ENCODE results near the gene MC3R.
A peak's percentile ranks its signal among the peaks of the same experiment; 100 is the strongest.
"Not testable (repeated sequence)": the region's sequence is repeated elsewhere in the genome, so short reads cannot be mapped to it uniquely, and the experiment has no call there.

Gene MC3R

GRCh38 chr20:56247954-56248782, at the start of gene MC3R:
MC3R (plus strand) TSS chr20:56248732; CDS start chr20:56248844, 112 bp downstream.
- DNase-seq = peak; percentile 38

- DNase-seq = no peak
These were observed 48.1 kb upstream of the MC3R start for GRCh38 chr20:56200456-56200855.

DNA sequence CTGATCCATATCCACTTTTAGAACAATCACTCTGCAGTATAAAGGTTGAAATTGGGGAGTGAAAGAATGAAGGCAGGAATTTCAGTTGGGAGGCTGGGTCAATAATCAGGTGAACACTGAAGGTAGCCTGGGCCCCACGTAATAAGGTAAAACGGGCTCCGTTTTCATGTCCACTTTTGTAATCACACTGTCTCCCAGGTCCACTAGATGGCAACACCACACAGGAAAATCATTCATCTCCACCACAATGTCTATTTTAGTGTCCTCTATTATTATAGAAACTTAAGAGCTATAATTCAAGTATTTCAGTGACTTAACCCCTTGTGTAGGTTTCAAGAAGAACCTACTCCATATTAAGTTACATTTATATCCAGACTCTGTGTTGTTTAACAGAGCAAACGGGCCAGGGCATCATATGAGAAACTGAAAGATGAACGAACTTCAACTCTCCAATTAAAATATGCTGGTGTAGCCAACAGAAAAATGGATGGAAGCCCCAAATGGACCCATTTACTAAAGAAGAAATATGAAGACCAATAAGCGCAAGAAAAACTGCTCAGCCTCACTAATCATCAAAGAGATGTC, 45.9 kb upstream of the MC3R start:
- no peak for DNase-seq

GRCh38 chr20:56204206-56204605, 44.3 kb upstream of the MC3R start:
- DNase-seq = no peak

DNA sequence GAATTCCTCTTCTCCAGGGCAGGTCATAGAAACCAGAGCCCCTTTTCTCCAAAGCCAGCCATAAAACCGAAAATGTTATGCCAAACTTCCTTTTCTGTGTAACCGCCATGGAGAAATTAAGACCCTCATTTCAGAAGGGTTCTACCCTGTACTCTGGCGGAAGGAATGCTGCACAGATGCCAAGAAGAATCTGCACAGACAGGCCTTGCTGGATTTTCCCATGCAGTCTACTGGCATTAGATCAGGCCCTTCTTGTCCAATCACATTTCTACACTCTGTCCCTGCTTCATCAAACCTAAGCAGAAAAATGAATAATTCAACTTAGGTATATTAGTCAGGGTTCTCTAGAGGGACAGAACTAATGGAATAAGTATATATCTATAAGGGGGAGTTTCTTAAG, 43.2 kb upstream of the MC3R start:
- no peak for DNase-seq

DNA sequence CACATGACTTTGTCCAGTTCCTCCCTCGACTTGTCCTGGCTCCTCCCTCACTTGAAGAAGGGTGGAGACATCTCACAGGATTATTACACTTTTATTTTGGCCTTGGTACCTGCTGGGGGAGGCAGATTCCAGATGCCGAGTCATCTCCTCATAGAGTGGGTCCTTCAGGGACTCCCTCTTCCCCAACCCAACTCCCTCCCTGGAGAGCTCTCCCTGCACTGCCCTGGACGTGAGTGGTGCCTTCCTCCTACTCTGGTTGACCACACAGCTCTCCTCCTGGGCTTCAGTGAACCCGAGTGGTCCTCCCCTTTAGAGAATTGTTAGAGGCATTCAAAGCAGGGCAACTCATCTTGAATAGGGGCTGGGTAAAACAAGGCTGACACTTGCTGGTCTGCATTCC, 40.9 kb upstream of the MC3R start:
- no peak for DNase-seq

DNA sequence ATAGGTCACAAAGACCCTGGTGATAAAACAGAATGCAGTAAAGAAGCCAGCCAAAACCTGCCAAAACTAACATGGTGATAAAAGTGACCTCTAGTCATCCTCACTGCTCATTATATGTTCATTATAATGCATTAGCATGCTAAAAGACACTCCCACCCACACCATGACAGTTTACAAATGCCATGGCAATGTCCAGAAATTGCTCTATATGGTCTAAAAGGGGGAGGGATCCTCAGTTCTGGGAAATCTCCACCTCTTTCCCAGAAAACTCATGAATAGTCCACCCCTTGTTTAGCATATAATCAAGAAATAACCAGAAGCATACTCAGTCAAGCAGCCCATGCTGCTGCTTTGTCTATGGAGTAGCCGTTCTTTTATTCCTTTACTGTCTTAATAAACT, 40.4 kb upstream of the MC3R start:
- no peak for DNase-seq

GRCh38 chr20:56211051-56211450, 37.5 kb upstream of the MC3R start:
- no peak for DNase-seq

DNA sequence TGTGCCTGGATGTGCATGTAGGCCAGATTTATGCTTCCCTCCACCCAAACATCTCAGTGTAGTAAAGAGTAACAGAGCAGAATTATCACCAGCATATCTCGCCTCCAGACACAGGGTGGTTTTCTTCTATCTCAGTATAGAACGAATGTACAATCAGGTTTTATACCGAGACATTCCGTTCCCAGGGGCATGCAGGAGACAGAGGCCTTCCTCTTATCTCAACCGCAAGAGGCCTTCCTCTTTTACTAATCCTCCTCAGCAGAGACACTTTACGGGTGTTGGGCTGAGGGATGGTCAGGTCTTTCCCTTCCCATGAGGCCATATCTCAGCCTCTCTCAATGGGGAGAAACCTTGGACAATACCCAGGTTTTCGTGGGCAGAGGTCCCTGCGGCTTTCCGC, 36.4 kb upstream of the MC3R start:
- DNase-seq = no peak

DNA sequence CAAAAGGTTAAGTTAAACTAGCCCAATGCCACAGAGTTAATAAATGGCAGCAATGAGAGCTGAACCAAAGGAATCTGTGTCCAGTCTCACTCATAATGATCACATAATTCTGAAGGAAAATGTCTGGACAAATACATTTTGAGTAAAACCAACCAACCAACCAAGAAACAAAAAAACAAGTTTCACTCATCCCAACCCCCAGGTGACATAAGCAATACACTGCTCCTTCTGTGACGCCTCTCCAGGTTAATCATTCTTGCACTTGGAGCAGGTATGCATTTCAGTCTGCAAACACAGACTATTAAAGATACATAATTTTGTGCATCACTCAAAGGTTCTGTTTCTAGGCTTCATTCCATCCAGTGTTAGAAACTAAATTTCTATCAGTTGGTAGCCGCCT, 35.2 kb upstream of the MC3R start:
- DNase-seq = no peak

DNA sequence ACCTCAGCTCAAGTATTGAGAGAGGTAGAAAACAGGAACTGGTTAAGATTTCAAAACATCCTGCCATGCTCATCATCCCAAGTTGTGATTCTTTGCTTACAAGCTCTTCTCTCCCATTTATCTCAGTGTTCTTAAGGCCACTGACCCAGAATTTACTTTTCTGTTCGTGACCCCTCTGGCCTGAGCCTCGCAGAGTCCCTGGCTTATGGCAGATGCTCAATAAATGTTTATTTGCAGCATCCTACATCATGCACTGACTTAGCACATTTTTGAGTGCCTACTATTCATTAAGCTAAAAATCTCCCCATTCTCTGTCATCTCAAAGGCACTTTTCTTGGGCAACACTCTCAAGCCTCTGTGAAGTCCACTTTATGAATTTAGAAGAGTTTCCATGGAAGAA, 33.4 kb upstream of the MC3R start:
- no peak for DNase-seq

- no peak for DNase-seq
These were observed 30.7 kb upstream of the MC3R start for GRCh38 chr20:56217829-56218228.

DNA sequence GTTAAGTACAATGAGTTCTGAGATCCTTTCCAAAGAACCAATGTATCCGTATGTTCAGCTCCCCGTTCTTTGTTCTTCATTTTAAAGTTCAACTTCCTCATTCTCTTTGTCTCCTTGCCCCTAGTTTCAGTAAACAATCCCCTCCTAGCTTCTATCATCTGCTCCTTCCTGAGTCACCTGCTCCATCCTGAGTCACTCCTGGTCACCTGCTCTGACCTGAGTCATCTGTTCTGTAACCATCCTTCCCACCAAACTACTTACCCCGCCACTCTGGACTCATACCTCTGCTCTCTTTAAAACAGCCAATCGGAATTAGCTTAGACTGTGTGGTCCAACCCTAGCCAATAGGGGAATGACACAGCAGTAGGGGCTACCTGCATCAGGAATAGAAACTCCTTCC, 27.3 kb upstream of the MC3R start:
- DNase-seq = not testable (repeated sequence)

GRCh38 chr20:56222201-56222600, 26.3 kb upstream of the MC3R start:
- DNase-seq = no peak

DNA sequence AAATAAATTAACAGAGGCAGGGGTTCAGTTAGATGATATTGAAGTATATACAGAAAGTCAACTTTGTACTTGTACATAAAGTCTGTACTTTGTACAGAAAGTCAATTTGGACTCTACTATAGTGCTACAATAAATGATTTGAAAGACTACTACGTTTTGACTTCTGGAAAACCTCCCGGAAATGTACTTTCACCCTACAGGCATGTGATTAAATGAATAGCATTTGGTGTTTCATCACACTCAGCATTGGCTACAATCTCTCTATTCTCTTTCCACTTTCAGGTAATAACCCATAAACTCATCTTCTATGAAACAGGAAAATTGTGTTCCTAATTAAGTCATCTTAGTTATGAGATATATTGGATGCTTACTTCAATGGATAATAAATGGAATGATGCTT, 25.6 kb upstream of the MC3R start:
- DNase-seq = no peak

DNA sequence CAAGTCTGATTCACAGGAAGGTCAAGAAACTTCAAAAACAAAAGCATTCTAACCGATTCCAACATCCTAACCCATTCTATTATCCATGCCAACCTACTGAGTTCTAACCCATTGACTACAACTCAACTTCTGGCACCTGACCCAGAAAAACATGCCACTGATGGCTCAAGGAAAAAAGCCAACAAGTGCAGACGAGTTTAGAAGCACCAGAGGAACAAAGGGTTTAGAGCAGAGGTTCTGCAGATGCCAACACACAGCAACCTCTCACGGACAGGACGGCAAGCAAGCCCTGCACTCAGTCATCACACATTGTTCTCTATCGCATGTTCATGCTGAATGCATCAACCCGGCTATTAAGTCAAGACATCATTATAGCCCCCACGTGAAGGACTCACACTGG, 25.2 kb upstream of the MC3R start:
- no peak for DNase-seq

- no peak for DNase-seq
These were observed 20.5 kb upstream of the MC3R start for GRCh38 chr20:56228021-56228420.

GRCh38 chr20:56229812-56230211, 18.7 kb upstream of the MC3R start:
- DNase-seq = no peak

DNA sequence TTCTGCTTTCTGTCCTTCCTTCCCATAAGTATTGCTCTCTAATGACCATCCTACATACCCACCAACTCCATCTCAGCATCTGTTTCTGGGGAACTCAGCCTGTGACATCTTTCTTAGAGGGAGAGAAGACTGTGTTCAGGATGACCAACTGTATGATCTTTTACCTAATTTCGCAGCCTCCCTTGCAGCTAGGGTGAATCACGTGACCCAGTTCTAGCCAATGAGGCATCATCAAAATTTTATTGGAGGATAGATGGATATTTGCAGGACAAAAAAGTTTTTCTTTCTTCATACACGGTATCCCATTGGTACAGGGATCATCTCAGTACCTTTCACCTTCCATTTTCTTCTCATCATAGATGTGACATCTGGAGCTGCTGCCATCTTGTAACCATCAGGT, 14.4 kb upstream of the MC3R start:
- no peak for DNase-seq

- no peak for DNase-seq
These were observed 11.2 kb upstream of the MC3R start for GRCh38 chr20:56237335-56237734.

- no peak for DNase-seq
These were observed 4.3 kb upstream of the MC3R start for GRCh38 chr20:56244259-56244658.

DNA sequence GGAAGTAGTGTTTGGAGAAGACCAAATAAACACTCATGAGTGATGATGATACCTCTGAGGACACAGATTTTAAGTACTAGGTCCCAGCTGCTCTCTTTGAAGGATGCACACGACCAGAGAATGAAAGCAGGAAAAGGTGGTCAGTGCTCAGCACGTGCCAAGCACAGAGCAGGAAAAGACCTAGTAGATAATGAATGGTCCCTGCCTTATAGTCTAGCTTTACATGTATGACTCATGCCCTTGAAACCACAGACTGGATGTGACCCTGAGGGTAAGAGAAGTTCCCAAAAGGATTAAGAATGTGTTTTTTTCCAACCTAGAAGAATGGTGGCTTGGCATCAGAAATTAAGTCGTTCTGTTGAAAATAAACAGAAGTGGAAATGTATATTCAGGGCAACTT, 2.8 kb upstream of the MC3R start:
- no peak for DNase-seq

DNA sequence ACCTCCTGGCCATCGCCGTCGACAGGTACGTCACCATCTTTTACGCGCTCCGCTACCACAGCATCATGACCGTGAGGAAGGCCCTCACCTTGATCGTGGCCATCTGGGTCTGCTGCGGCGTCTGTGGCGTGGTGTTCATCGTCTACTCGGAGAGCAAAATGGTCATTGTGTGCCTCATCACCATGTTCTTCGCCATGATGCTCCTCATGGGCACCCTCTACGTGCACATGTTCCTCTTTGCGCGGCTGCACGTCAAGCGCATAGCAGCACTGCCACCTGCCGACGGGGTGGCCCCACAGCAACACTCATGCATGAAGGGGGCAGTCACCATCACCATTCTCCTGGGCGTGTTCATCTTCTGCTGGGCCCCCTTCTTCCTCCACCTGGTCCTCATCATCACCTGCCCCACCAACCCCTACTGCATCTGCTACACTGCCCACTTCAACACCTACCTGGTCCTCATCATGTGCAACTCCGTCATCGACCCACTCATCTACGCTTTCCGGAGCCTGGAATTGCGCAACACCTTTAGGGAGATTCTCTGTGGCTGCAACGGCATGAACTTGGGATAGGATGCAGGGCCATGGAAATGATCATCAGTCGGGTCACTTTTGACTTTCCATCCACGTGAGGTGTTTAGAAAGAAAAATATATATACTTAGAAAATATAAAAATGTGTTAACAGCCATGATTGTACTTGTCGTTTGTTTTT, 868 bp downstream of the MC3R start:
- no peak for DNase-seq

DNA sequence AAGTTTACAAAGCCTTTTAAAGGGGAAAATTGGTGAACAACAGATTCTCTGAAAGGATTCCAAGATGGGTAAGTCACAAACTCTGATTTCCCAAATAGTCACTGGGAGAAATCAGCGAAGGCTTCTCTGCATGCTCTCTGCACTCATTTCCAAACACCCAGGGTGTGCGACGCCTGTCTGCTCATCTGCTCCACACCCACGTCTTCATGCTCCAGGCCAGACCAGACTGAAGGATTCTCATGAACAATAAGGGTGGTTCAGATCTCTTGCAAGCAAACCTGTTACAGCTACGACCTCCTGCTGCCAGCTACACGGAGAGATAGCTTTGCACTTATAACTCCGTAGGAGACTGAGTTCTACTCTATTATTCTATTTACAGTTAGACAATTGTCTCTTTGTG, 1.4 kb downstream of the MC3R start:
- no peak for DNase-seq

Data from CD4-positive, alpha-beta T cell treated with Interleukin-17A for 4 hours (primary cell).